DOHH2 (cell line): ENCODE results near the gene ETS1.
"Not testable (repeated sequence)": the region's sequence is repeated elsewhere in the genome, so short reads cannot be mapped to it uniquely, and the experiment has no call there.

Experiments
- H3F3A ChIP-seq: fragments of 200-600 bp; sonication (generic), shearing (Covaris generic); 2 replicates; pipeline ENCODE4 v1.6.0; 2016; ENCODE audit warnings: antibody characterized with exemption, mild to moderate bottlenecking; ENCODE audit not compliant: control insufficient read depth, insufficient read depth
- H3K27ac ChIP-seq: fragments of 200-600 bp; sonication (generic); 2 replicates; pipeline ENCODE4 v1.5.1; 2014; ENCODE audit warnings: low read depth, mild to moderate bottlenecking, low read length, moderate library complexity
- H3K27me3 ChIP-seq: fragments of 200-600 bp; sonication (generic); 2 replicates; pipeline ENCODE4 v1.6.1; 2014; ENCODE audit warnings: mild to moderate bottlenecking, low read length, mixed read lengths; ENCODE audit not compliant: control insufficient read depth
- H3K36me3 ChIP-seq: fragments of 200-600 bp; sonication (generic); 2 replicates; pipeline ENCODE4 v1.6.1; 2014; ENCODE audit warnings: mild to moderate bottlenecking, low read length, moderate library complexity, mixed read lengths; ENCODE audit not compliant: control insufficient read depth
- H3K4me1 ChIP-seq: fragments of 200-600 bp; sonication (generic); 2 replicates; pipeline ENCODE4 v1.6.1; 2014; ENCODE audit warnings: mild to moderate bottlenecking, low read length, mixed read lengths; ENCODE audit not compliant: control insufficient read depth
- H3K4me2 ChIP-seq: fragments of 200-600 bp; sonication (generic); 2 replicates; pipeline ENCODE4 v1.6.0; 2014; ENCODE audit warnings: mild to moderate bottlenecking, low read length, moderate library complexity
- H3K4me3 ChIP-seq: fragments of 200-600 bp; sonication (generic); 2 replicates; pipeline ENCODE4 v1.5.1; 2014; ENCODE audit warnings: mild to moderate bottlenecking, low read length, mixed read lengths
- H3K79me2 ChIP-seq: fragments of 200-600 bp; sonication (generic); 2 replicates; pipeline ENCODE4 v1.6.1; 2014; ENCODE audit warnings: mild to moderate bottlenecking, low read length, mixed read lengths; ENCODE audit not compliant: control insufficient read depth
- H3K9me2 ChIP-seq: fragments of 200-600 bp; sonication (generic); replicated peaks from 2 replicates; pipeline ENCODE4 v1.6.1; 2014; ENCODE audit warnings: mild to moderate bottlenecking, low read length, mixed read lengths; ENCODE audit not compliant: control insufficient read depth
- H3K9me3 ChIP-seq: fragments of 200-600 bp; sonication (generic); 2 replicates; pipeline ENCODE4 v1.6.1; 2014; ENCODE audit warnings: antibody characterized with exemption, low read length, mixed read lengths; ENCODE audit not compliant: control insufficient read depth, insufficient read depth
- H4K20me1 ChIP-seq: fragments of 200-600 bp; sonication (generic); 2 replicates; pipeline ENCODE4 v1.6.0; 2014; ENCODE audit warnings: low read depth, mild to moderate bottlenecking, antibody characterized with exemption, low read length, moderate library complexity; ENCODE audit not compliant: control insufficient read depth, insufficient read depth
- EZH2phosphoT487 ChIP-seq: fragments of 200-600 bp; sonication (generic); IDR thresholded peaks from 2 replicates; pipeline ENCODE4 v1.6.1; 2017; ENCODE audit warnings: borderline replicate concordance, mild to moderate bottlenecking, antibody characterized with exemption, low read length, moderate library complexity, mixed read lengths
- TF ChIP-seq, protein P1 (sequence below): fragments of 200-600 bp; sonication (generic); IDR thresholded peaks from one replicate; pipeline ENCODE4 v1.5.1; 2014; ENCODE audit warnings: antibody characterized with exemption, mild to moderate bottlenecking, low read depth, low read length; ENCODE audit not compliant: poor library complexity, severe bottlenecking

The ETS1 gene

DNA sequence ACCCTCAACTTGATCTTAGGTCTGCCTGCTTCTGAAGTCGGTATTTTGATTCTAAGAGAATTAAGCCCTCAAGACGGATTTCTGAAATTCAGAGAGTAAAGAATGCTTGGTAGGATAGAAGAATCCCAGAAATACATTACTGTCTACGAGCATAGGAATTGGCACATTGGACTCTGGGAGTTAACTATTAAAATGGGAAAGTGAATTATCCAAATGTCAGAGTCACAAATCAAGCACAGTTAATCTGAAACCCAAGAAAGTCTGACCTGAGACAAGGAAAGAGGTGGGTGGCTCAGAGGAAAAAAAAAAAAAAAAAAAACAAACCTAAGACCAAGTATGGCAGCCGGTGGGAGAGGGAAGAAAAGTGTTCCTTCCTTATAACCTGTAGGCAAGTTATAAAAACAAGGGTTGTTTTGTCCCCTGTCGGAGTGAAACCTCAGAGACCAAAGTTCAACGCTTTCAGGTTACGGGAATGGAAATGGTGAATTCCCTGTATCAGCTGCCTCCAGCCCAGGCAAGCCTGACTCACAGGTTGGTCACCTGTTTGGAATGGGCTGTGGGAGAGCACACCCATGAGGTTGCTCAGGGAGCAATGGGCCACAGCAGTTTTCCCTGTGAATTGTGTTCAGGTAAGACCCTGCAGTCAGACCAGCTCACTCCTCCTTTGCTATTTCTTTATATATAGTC lies 139.0 kb downstream of the ETS1 start:
- Histone ChIP-seq H3K4me1 (peaks cover 6% of the 10 kb centered on the region), H3K27me3 (no peaks in the 10 kb centered on the region), H3K9me2 (no peaks in the 10 kb centered on the region), H3K36me3 (no peaks in the 10 kb centered on the region), H3K9me3 (no peaks in the 10 kb centered on the region), H3K4me2 (no peak overlapping the region), H3F3A (peaks cover 14% of the 10 kb centered on the region), H3K27ac (no peak overlapping the region), H3K79me2 (no peaks in the 10 kb centered on the region), H4K20me1 (no peaks in the 10 kb centered on the region), H3K4me3 (no peak overlapping the region)
- no peak for TF ChIP-seq EZH2phosphoT487
- TF ChIP-seq, protein P1, sequence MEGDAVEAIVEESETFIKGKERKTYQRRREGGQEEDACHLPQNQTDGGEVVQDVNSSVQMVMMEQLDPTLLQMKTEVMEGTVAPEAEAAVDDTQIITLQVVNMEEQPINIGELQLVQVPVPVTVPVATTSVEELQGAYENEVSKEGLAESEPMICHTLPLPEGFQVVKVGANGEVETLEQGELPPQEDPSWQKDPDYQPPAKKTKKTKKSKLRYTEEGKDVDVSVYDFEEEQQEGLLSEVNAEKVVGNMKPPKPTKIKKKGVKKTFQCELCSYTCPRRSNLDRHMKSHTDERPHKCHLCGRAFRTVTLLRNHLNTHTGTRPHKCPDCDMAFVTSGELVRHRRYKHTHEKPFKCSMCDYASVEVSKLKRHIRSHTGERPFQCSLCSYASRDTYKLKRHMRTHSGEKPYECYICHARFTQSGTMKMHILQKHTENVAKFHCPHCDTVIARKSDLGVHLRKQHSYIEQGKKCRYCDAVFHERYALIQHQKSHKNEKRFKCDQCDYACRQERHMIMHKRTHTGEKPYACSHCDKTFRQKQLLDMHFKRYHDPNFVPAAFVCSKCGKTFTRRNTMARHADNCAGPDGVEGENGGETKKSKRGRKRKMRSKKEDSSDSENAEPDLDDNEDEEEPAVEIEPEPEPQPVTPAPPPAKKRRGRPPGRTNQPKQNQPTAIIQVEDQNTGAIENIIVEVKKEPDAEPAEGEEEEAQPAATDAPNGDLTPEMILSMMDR = no peak

DNA sequence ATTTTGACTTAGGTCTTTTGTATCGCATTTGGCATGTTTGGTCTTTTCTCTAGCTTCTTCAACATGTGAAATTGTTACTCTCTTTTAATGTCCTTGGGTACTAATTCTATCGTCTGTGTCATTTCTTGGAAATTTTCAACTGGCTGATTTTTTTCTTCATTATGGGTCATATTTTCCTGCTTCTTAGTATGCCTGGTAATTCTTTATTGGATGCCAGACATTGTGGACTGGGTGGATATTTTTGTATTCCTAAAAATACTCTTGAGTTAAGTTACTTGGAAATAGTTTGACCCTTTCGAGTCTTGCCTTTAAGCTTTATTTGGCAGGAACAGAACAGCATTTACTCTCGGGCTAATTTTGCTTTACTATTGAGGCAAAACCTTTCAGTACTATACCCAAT lies 140.1 kb downstream of the ETS1 start:
- H3K79me2 ChIP-seq = no peaks in the 10 kb centered on the region
- peaks cover 6% of the 10 kb centered on the region for H3K4me1 ChIP-seq
- H3K4me2 ChIP-seq = no peak overlapping the region
- H3K9me3 ChIP-seq = no peaks in the 10 kb centered on the region
- no peaks in the 10 kb centered on the region for H3K27me3 ChIP-seq
- no peak overlapping the region for H3K4me3 ChIP-seq
- TF ChIP-seq, protein P1 = no peak
- no peak for TF ChIP-seq EZH2phosphoT487
- no peaks in the 10 kb centered on the region for H4K20me1 ChIP-seq
- H3F3A ChIP-seq = peaks cover 7% of the 10 kb centered on the region
- H3K36me3 ChIP-seq = no peaks in the 10 kb centered on the region
- no peaks in the 10 kb centered on the region for H3K9me2 ChIP-seq
- no peak overlapping the region for H3K27ac ChIP-seq

DNA sequence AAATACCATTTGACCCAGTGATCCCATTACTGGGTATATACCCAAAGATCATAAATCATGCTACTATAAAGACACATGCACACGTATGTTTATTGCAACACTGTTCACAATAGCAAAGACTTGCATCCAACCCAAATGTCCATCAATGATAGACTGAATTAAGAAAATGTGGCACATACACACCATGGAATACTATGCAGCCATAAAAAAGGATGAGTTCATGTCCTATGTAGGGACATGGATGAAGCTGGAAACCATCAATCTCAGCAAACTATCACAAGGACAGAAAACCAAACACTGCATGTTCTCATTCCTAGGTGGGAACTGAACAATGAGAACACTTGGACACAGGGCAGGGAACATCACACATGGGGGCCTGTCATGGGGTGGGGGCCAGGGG lies 141.4 kb downstream of the ETS1 start:
- not testable (repeated sequence) for H3K27me3 ChIP-seq, H3K36me3 ChIP-seq, H3K4me3 ChIP-seq, H3K4me2 ChIP-seq, H3K79me2 ChIP-seq, H3K9me3 ChIP-seq, H3K9me2 ChIP-seq, H3K27ac ChIP-seq, H3K4me1 ChIP-seq, H3F3A ChIP-seq, H4K20me1 ChIP-seq

GRCh38 chr11:128437136-128437535 lies 150.2 kb downstream of the ETS1 start:
- Histone ChIP-seq H3K27me3 (no peaks in the 10 kb centered on the region), H3K4me1 (peaks cover 9% of the 10 kb centered on the region), H3K79me2 (no peaks in the 10 kb centered on the region), H3K9me2 (no peaks in the 10 kb centered on the region), H4K20me1 (no peaks in the 10 kb centered on the region), H3K27ac (no peak overlapping the region), H3F3A (0 out of 2 replicates have a peak, but pooled peaks cover under 1% of the 10 kb centered on the region), H3K36me3 (no peaks in the 10 kb centered on the region), H3K9me3 (no peaks in the 10 kb centered on the region), H3K4me2 (no peak overlapping the region), H3K4me3 (no peak overlapping the region)
- no peak for TF ChIP-seq EZH2phosphoT487
- TF ChIP-seq, protein P1 = no peak
